Gastroesophageal sphincter (tissue), 4 donors: ENCODE data around the gene FREY1. TPM values are rescaled to one million over a fixed set of nuclear protein-coding genes. Genes with fewer than 3 reads are reported as not detected.

ENCODE experiments used
- ATAC-seq: fragments of 150-250 bp; one replicate; pipeline ENCODE4 v1.9.1; 2016; ENCODE audit warnings: mild to moderate bottlenecking, moderate library complexity
- H3K27ac ChIP-seq, 4 donors: fragments of 200-600 bp; sonication (generic) in 3 of 4; 1 replicate in 3 of 4; 2 replicates in 1 of 4; pipeline ENCODE4 v1.5.1; 2016 to 2019
- H3K27me3 ChIP-seq: fragments of 200-600 bp; sonication (generic); one replicate; pipeline ENCODE4 v1.5.1; 2019
- H3K36me3 ChIP-seq, 2 donors: fragments of 200-600 bp; sonication (generic); one replicate each; pipeline ENCODE4 v1.5.1; 2019; ENCODE audit warnings: control low read depth in 1 of 2
- H3K4me1 ChIP-seq, 3 donors: fragments of 200-600 bp; sonication (generic); 1 replicate in 2 of 3; 2 replicates in 1 of 3; pipeline ENCODE4 v1.5.1; 2016 to 2019; ENCODE audit warnings: control low read depth in 2 of 3
- H3K4me3 ChIP-seq, 2 donors: fragments of 200-600 bp; sonication (generic); one replicate each; pipeline ENCODE4 v1.5.1; 2019; ENCODE audit warnings: mild to moderate bottlenecking in 1 of 2, moderate library complexity in 1 of 2
- H3K9me3 ChIP-seq, 3 donors: fragments of 200-600 bp; sonication (generic); one replicate each; pipeline ENCODE4 v1.5.1; 2017 to 2019; ENCODE audit warnings: control low read depth in 2 of 3
- EP300 ChIP-seq: sonication (generic); formaldehyde crosslinking; IDR thresholded peaks from one replicate; pipeline ENCODE4 v1.6.1; 2017; ENCODE audit warnings: antibody characterized with exemption, mild to moderate bottlenecking
- POLR2A ChIP-seq, 2 donors: fragments of 450-650 bp; IDR thresholded peaks; one replicate each; pipeline ENCODE4 v1.6.1; 2017; ENCODE audit warnings: antibody characterized with exemption in 2 of 2, mild to moderate bottlenecking in 2 of 2, moderate library complexity in 1 of 2
- POLR2AphosphoS5 ChIP-seq: sonication (generic); formaldehyde crosslinking; IDR thresholded peaks from one replicate; pipeline ENCODE4 v1.6.1; 2017; ENCODE audit warnings: antibody characterized with exemption
- WGBS, 2 donors: methylation state at CpG; one replicate each; pipeline ENCODE4 v1.1.5; 2018; ENCODE audit warnings: low coverage in 1 of 2; 5-methylcytosine and 5-hydroxymethylcytosine counted together
- total RNA-seq, 4 donors: library from RNA; depleted of rRNA; stranded (reverse); fragments of >200 nt; gene quantifications; one replicate each; pipeline ENCODE4 v1.1.0, GENCODE V29; 2016
- TF ChIP-seq, protein P1 (sequence below), 4 experiments: fragments of 200-600 bp in 2 of 4; fragments of 450-650 bp in 2 of 4; sonication (generic) in 1 of 4; IDR thresholded peaks; one replicate each; pipeline ENCODE4 v1.5.1; 2017 to 2019; ENCODE audit warnings: antibody characterized with exemption in 4 of 4, mild to moderate bottlenecking in 2 of 4, moderate library complexity in 2 of 4

FREY1 gene
- total RNA-seq, 4 donors from 2014 or later: 0.54 to 2.3 TPM; not detected in 2

GRCh38 chr11:45926001-45926401 lies 18.9 kb upstream of the FREY1 start:
- H3K36me3 ChIP-seq: peaks cover 0 to 7% of the 10 kb centered on the region in 2 donors
- 40 to 90% methylated on average over 1 to 5 of the region's 12 CpGs for WGBS, 2 donors
- H3K27ac ChIP-seq: no peak overlapping the region
- ATAC-seq: no peak
- no peak for TF ChIP-seq POLR2A (IDR thresholded peaks at IDR 0.05)
- TF ChIP-seq EP300: no peak
- TF ChIP-seq POLR2AphosphoS5: no peak
- TF ChIP-seq, protein P1, sequence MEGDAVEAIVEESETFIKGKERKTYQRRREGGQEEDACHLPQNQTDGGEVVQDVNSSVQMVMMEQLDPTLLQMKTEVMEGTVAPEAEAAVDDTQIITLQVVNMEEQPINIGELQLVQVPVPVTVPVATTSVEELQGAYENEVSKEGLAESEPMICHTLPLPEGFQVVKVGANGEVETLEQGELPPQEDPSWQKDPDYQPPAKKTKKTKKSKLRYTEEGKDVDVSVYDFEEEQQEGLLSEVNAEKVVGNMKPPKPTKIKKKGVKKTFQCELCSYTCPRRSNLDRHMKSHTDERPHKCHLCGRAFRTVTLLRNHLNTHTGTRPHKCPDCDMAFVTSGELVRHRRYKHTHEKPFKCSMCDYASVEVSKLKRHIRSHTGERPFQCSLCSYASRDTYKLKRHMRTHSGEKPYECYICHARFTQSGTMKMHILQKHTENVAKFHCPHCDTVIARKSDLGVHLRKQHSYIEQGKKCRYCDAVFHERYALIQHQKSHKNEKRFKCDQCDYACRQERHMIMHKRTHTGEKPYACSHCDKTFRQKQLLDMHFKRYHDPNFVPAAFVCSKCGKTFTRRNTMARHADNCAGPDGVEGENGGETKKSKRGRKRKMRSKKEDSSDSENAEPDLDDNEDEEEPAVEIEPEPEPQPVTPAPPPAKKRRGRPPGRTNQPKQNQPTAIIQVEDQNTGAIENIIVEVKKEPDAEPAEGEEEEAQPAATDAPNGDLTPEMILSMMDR (IDR thresholded peaks at IDR 0.05): no peak
- no peak overlapping the region for H3K4me3 ChIP-seq
- H3K9me3 ChIP-seq: no peaks in the 10 kb centered on the region
- peaks cover 0 to 19% (median 13%) of the 10 kb centered on the region in 3 donors for H3K4me1 ChIP-seq
- peaks cover 61% of the 10 kb centered on the region for H3K27me3 ChIP-seq

DNA sequence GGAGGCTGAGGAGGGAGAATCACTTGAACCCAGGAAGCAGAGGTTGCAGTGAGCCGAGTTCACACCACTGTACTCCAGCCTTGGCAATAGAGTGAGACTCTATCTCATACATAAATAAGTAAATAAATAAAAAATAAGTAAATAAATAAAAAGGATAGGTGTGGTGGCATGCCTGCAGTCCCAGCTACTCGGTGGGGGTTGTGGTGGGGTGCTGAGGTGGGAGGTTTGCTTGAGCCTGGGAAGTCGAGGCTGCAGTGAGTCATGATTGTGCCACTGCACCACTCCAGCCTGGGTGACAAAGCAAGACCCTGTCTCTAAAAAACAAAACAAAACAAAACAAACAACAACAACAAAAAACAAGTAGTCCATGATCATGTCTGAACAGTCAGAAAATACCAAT lies 18.5 kb upstream of the FREY1 start:
- H3K4me3 ChIP-seq: no peak overlapping the region
- no peak for ATAC-seq
- WGBS, 2 donors: 83 to 88% methylated on average over 3 of the region's 3 CpGs
- peaks cover 0 to 19% (median 13%) of the 10 kb centered on the region in 3 donors for H3K4me1 ChIP-seq
- TF ChIP-seq POLR2A (IDR thresholded peaks at IDR 0.05): no peak
- TF ChIP-seq, protein P1 (IDR thresholded peaks at IDR 0.05): no peak
- TF ChIP-seq EP300: no peak
- no peak for TF ChIP-seq POLR2AphosphoS5
- no peak overlapping the region for H3K27ac ChIP-seq
- H3K9me3 ChIP-seq: no peaks in the 10 kb centered on the region
- H3K36me3 ChIP-seq: peaks cover 0 to 3% of the 10 kb centered on the region in 2 donors
- H3K27me3 ChIP-seq: peaks cover 62% of the 10 kb centered on the region

- TF ChIP-seq EP300 (no peak), POLR2AphosphoS5 (no peak), POLR2A (IDR thresholded peaks at IDR 0.05) (no peak)
- TF ChIP-seq, protein P1 (IDR thresholded peaks at IDR 0.05): no peak
- Histone ChIP-seq H3K9me3 (no peaks in the 10 kb centered on the region), H3K4me3 (no peak overlapping the region), H3K27ac (no peak overlapping the region), H3K36me3 (no peaks in the 10 kb centered on the region), H3K27me3 (peaks cover 62% of the 10 kb centered on the region), H3K4me1 (peaks cover 0 to 19% (median 13%) of the 10 kb centered on the region in 3 donors)
- WGBS, 2 donors: 80 to 100% methylated on average over 2 of the region's 6 CpGs
- ATAC-seq: no peak
These were observed 17.9 kb upstream of the FREY1 start for GRCh38 chr11:45924927-45925326.

DNA sequence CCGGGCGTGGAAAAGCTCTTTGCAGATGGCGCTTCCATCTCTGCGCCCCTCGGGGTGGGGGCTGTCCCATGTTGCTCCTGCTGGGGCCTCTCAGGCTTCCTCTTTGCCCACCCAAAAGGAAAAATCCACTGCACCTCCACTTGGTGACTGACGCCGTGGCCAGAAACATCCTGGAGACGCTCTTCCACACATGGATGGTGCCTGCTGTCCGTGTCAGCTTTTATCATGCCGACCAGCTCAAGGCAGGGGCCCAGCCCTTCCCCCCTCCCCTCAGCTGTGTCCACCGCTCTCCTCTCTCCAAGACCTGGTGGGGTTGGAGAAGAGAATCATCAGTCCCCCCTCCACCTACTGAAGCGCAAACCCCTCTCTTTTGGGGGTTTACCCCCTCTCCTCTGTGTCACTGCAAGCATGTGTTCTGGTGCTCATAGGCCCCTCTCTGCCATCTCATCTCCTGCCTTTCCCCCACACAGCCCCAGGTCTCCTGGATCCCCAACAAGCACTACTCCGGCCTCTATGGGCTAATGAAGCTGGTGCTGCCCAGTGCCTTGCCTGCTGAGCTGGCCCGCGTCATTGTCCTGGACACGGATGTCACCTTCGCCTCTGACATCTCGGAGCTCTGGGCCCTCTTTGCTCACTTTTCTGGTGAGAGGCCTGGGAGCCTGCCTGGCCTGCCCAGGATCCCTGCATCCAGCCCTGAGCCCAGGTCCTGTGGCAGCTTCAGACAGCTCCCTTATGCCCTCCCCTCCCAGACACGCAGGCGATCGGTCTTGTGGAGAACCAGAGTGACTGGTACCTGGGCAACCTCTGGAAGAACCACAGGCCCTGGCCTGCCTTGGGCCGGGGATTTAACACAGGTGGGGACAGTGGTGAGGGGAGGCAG lies 17.2 kb upstream of the FREY1 start:
- Histone ChIP-seq H3K27ac (no peak overlapping the region), H3K4me3 (no peak overlapping the region), H3K36me3 (no peaks in the 10 kb centered on the region), H3K9me3 (no peaks in the 10 kb centered on the region), H3K27me3 (peaks cover 62% of the 10 kb centered on the region), H3K4me1 (peaks cover 0 to 21% (median 13%) of the 10 kb centered on the region in 3 donors)
- 43 to 80% methylated on average over 3 to 4 of the region's 22 CpGs for WGBS, 2 donors
- TF ChIP-seq POLR2A (IDR thresholded peaks at IDR 0.05): no peak
- TF ChIP-seq POLR2AphosphoS5: no peak
- no peak for TF ChIP-seq EP300
- TF ChIP-seq, protein P1 (IDR thresholded peaks at IDR 0.05): no peak
- ATAC-seq: no peak
